Heart left ventricle (tissue), 13 donors: ENCODE measurements around the gene MRNIP.

Experiments used
- POLR2A ChIP-seq, 2 donors: fragments of 450-650 bp; IDR thresholded peaks; one replicate each; pipeline ENCODE4 v1.6.1; 2017; ENCODE audit warnings: antibody characterized with exemption in 2 of 2, mild to moderate bottlenecking in 2 of 2, moderate library complexity in 2 of 2
- TF ChIP-seq, protein P1 (sequence below), 12 donors: fragments of 200-600 bp; sonication (generic) in 4 of 12; IDR thresholded peaks; one replicate each; pipeline versions ENCODE4 v1.5.0 to v1.8.0; 2018 to 2022; ENCODE audit warnings: antibody characterized with exemption in 12 of 12, mild to moderate bottlenecking in 5 of 12
- donor health status: ischemic (EF 13 %, LVEDD 7.1; RV severe dilation, severe dysfunction).
- donor health status: DM: no; HTN: yes; CAD: no.
- donor health status: DM: no; HTN: no; CAD: no.
- donor health status: ischemic (EF 25% LVEDD 6.9; RV normal size, moderate dysfunction).
- donor health status: ischemic (EF 25% LVEDD 5.7; RV mildly dilated, moderate dysfunction).
- donor health status: ischemic (EF 35%, LVEDD 5.7; RV mildly dilated, moderate dysfunction).
- donor health status: nonischemic (EF 11% LVEDD 7.7; RV severe dilation, severe dysfunction).
- donor health status: DM: yes; HTN: yes; CAD: no.
- donor health status: PGD.
- donor health status: ischemic (EF 29% LVEDD 5.4; RV normal size, mild dysfunction).
- donor health status: nonischemic (EF 23%, LVEDD 6.1; RV moderate dilation, normal function).

- TF ChIP-seq, protein P1, sequence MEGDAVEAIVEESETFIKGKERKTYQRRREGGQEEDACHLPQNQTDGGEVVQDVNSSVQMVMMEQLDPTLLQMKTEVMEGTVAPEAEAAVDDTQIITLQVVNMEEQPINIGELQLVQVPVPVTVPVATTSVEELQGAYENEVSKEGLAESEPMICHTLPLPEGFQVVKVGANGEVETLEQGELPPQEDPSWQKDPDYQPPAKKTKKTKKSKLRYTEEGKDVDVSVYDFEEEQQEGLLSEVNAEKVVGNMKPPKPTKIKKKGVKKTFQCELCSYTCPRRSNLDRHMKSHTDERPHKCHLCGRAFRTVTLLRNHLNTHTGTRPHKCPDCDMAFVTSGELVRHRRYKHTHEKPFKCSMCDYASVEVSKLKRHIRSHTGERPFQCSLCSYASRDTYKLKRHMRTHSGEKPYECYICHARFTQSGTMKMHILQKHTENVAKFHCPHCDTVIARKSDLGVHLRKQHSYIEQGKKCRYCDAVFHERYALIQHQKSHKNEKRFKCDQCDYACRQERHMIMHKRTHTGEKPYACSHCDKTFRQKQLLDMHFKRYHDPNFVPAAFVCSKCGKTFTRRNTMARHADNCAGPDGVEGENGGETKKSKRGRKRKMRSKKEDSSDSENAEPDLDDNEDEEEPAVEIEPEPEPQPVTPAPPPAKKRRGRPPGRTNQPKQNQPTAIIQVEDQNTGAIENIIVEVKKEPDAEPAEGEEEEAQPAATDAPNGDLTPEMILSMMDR (IDR thresholded peaks at IDR 0.05), result no peak
- TF ChIP-seq POLR2A (IDR thresholded peaks at IDR 0.05), result no peak
Observed at GRCh38 chr5:179788193-179788854, 70.3 kb downstream of the MRNIP start.
